Immature natural killer cell (primary cell): ENCODE results near the gene COPZ1. TPM values are rescaled to one million over a fixed set of nuclear protein-coding genes. Genes with fewer than 3 reads are reported as not detected.
"Not testable (repeated sequence)": the region's sequence is repeated elsewhere in the genome, so short reads cannot be mapped to it uniquely, and the experiment has no call there.

Source experiments
- DNase-seq, 3 donors: peaks; one replicate each; pipeline ENCODE4 v3.0.0; 2022; ENCODE audit warnings: mixed read lengths in 1 of 3
- H3K27ac Mint-ChIP-seq, 6 donors: one replicate each; pipeline ENCODE4 v1.8.0; 2020; ENCODE audit warnings: mixed read lengths in 6 of 6, mild to moderate bottlenecking in 5 of 6, inconsistent platforms in 4 of 6, moderate library complexity in 3 of 6
- H3K27me3 Mint-ChIP-seq, 3 donors: one replicate each; pipeline ENCODE4 v1.8.0; 2020 to 2021; ENCODE audit warnings: low read depth in 3 of 3, mild to moderate bottlenecking in 3 of 3, mixed read lengths in 3 of 3, moderate library complexity in 3 of 3, inconsistent platforms in 1 of 3
- H3K36me3 Mint-ChIP-seq, 3 donors: one replicate each; pipeline ENCODE4 v1.8.0; 2020; ENCODE audit warnings: mixed read lengths in 3 of 3, inconsistent platforms in 2 of 3, mild to moderate bottlenecking in 2 of 3
- H3K4me1 Mint-ChIP-seq, 2 donors: one replicate each; pipeline ENCODE4 v1.8.0; 2020; ENCODE audit warnings: inconsistent platforms in 2 of 2, mild to moderate bottlenecking in 2 of 2, mixed read lengths in 2 of 2, moderate library complexity in 1 of 2
- H3K4me3 Mint-ChIP-seq, 5 donors: one replicate each; pipeline ENCODE4 v1.8.0; 2020; ENCODE audit warnings: mild to moderate bottlenecking in 5 of 5, mixed read lengths in 5 of 5, inconsistent platforms in 3 of 5, moderate library complexity in 3 of 5
- H3K9me3 Mint-ChIP-seq, 6 donors: one replicate each; pipeline ENCODE4 v1.8.0; 2020; ENCODE audit warnings: mild to moderate bottlenecking in 6 of 6, mixed read lengths in 6 of 6, inconsistent platforms in 4 of 6, moderate library complexity in 3 of 6
- polyA plus RNA-seq, 3 donors: library from polyadenylated mRNA; unstranded; fragments of 300-500 nt; fragmentation: Illumina TruSeq; gene quantifications; one replicate each; pipeline ENCODE4 v1.2.3, GENCODE V29; 2021

COPZ1 gene
- polyA plus RNA-seq, 3 donors from 2014 or later = 202 to 341 (median 202) TPM

DNA sequence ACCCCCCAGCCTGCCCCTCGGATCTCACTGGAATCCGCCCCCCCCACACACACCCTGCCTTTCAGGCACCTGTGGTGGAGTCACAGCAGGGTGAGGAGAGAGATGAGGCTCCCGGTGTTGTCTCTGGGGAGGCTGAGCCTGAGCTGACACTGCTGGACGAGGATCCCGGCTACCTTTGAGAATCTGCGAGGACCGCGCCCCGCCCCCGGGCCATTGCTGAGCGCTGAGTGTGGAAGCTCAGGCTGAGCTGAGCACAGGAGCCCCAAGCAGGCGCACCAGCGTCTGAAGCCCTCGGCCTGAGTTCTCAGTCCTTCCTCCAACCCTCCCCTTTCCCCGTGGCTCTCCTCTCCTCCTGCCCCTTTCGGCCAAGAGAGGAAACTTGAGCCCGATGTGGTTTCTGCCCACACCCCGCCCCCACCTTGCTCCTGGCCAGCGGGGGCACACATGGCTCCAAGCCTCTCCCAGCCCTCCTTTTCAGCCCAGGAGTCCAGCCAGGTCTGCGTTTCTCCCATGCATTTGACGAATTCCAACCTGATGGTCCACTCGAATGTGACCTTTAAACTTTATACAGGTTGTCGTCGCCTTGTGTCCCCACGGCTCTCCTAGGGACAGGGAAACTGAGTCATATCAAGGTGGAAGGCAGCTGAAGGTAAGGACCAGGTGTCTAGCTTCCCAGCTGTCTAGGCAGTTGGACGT lies 24.1 kb upstream of the COPZ1 start, which contains the start of gene NFE2:
NFE2 (minus strand) TSS at position 284 of the 696 bp plus-strand sequence. CDS start 5,767 bp downstream, outside the sequence.
- no peaks in the 10 kb centered on the region for H3K9me3 Mint-ChIP-seq
- peaks cover 45 to 60% of the 10 kb centered on the region in 2 donors for H3K4me1 Mint-ChIP-seq
- no peak for DNase-seq
- peak within 1 kb of the TSS in 4 of 5 donors; percentile 29 to 61 (median 52) for H3K4me3 Mint-ChIP-seq
- H3K27me3 Mint-ChIP-seq = peaks cover 10 to 19% (median 16%) of the 10 kb centered on the region in 3 donors
- H3K27ac Mint-ChIP-seq = peak within 1 kb of the TSS in 1 of 6 donors; percentile 69
- no peaks in the 10 kb centered on the region for H3K36me3 Mint-ChIP-seq

- Mint-ChIP-seq H3K27ac (peak overlapping the region in 2 of 6 donors; percentile 43 to 69), H3K9me3 (no peaks in the 10 kb centered on the region), H3K4me3 (peak overlapping the region in 2 of 5 donors; percentile 10 to 57), H3K36me3 (no peaks in the 10 kb centered on the region), H3K27me3 (peaks cover 10 to 19% (median 16%) of the 10 kb centered on the region in 3 donors), H3K4me1 (peaks cover 43 to 58% of the 10 kb centered on the region in 2 donors)
- no peak for DNase-seq
Measured at GRCh38 chr12:54301428-54302048, 23.4 kb upstream of the COPZ1 start.

DNA sequence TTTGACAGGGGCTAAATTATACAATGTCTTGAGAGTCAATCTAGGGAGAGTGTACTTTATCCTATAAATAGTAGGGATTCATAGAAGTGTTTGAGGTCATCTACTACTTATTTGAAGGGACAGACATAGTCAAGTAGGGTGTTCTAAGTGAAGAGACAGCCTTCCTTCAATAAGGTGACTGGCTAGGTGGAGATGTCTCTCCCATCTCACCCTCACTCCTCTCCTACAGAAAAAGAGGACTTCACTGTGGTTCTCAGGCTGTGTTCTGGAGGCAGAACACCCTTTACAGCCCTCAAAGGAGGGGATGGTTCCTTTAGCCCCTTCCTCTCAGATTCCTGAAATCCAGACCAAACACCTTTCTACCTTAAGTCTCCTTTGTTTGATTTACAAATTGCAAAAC lies 21.3 kb upstream of the COPZ1 start:
- H3K27me3 Mint-ChIP-seq = peaks cover 10 to 13% (median 13%) of the 10 kb centered on the region in 3 donors
- peak overlapping the region; percentile 60 to 79 (median 75) for H3K4me3 Mint-ChIP-seq
- H3K27ac Mint-ChIP-seq = peak overlapping the region; percentile 25 to 82 (median 74)

DNA sequence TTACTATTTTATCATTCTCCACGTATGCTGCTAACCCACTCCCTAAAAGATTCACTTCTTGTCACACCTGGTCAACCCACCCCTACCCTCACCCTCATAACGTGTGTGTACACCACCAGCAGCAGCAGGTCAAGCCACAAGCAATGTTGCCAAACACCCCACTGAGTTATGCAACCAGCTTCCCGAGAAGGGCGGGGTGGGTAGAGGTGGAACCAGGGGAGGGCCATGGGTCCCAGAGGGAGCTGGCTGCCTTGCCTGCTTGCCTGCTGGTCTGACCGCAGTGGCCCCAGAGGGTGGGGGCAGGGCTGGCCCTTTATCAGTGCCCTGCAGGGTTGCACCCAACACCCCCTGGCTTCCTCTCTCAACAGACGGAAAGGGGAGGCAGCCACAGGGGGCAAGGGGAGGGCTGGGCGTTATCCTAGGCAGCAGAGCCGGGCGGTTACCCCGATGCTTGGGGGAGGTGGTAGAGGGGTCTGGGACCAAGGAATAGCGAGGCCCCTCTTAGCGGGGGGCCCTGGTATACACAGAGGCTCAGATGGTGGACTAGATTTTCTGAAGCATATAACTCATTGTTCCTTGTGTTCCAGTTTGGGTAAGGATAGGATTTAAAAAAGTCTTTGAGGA lies 20.6 kb upstream of the COPZ1 start:
- peak overlapping the region; percentile 3 to 82 (median 79) for H3K27ac Mint-ChIP-seq
- peaks cover 44 to 56% of the 10 kb centered on the region in 2 donors for H3K4me1 Mint-ChIP-seq
- peak overlapping the region; percentile 60 to 79 (median 75) for H3K4me3 Mint-ChIP-seq
- H3K9me3 Mint-ChIP-seq = no peaks in the 10 kb centered on the region
- peak; percentile 57 to 68 (median 66) for DNase-seq
- no peaks in the 10 kb centered on the region for H3K36me3 Mint-ChIP-seq
- peaks cover 7 to 13% (median 8%) of the 10 kb centered on the region in 3 donors for H3K27me3 Mint-ChIP-seq

More for the DNA sequence above, 21.3 kb upstream of the COPZ1 start:
- no peak for DNase-seq
- Mint-ChIP-seq H3K9me3 (no peaks in the 10 kb centered on the region), H3K36me3 (no peaks in the 10 kb centered on the region), H3K4me1 (peaks cover 44 to 56% of the 10 kb centered on the region in 2 donors)

DNA sequence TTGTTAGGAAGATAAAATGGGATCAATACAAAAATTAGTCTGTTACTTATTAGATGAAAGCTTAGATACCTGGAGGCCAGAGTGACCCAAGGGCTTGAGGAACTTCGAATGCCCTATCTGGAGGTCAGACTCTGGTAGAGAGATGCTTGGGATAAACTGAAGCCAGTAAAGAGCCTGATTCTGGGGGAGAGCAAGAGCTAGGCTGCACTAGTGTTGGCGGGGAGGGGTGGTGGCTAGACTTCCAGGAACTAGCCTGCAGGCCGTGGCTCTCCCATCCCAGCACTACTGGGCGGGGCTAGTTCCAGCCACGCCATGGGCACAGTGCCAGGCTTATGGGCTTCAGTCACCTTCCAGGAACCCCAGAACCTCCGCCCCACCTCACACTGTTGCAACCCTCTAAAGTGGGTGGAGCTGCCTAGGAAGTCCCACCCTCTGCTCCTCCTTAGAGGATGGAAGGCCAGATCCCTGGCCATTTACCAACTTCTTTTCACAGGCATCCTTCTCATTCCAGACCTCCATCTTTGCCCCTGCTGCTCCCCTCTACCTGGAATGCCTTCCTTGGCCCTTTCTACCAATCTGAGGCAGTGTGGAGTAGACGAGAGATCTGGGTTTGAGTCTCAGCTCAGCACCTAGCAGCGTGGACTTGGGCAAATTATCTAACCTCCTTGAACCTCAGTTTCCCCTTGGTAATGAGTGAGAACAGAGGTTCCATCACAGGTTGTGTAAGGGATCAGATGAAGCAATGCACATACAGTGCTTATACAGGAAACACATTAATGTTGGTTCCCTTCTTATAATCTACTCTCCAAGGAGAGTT lies 17.8 kb upstream of the COPZ1 start:
- H3K27ac Mint-ChIP-seq = peak overlapping the region in 4 of 6 donors; percentile 1 to 75 (median 32)
- peaks cover 0 to 3% (median 0%) of the 10 kb centered on the region in 3 donors for H3K36me3 Mint-ChIP-seq

GRCh38 chr12:54311051-54311450 lies 13.9 kb upstream of the COPZ1 start:
- H3K27ac Mint-ChIP-seq = no peak overlapping the region
- H3K4me3 Mint-ChIP-seq = no peak overlapping the region
- H3K36me3 Mint-ChIP-seq = peaks cover 0 to 3% (median 0%) of the 10 kb centered on the region in 3 donors
- H3K27me3 Mint-ChIP-seq = peaks cover 2 to 8% (median 7%) of the 10 kb centered on the region in 3 donors
- no peak for DNase-seq
- peaks cover 12% of the 10 kb centered on the region in 2 donors for H3K4me1 Mint-ChIP-seq
- no peaks in the 10 kb centered on the region for H3K9me3 Mint-ChIP-seq

More for the DNA sequence above, 17.8 kb upstream of the COPZ1 start:
- peaks cover 4 to 9% (median 8%) of the 10 kb centered on the region in 3 donors for H3K27me3 Mint-ChIP-seq
- peak overlapping the region in 1 of 5 donors; percentile 14 for H3K4me3 Mint-ChIP-seq
- H3K9me3 Mint-ChIP-seq = no peaks in the 10 kb centered on the region
- no peak for DNase-seq
- H3K4me1 Mint-ChIP-seq = peaks cover 35 to 41% of the 10 kb centered on the region in 2 donors

- not testable (repeated sequence) for DNase-seq, H3K36me3 Mint-ChIP-seq, H3K4me1 Mint-ChIP-seq, H3K4me3 Mint-ChIP-seq, H3K27me3 Mint-ChIP-seq, H3K27ac Mint-ChIP-seq, H3K9me3 Mint-ChIP-seq
Measured at GRCh38 chr12:54312309-54312708, 12.6 kb upstream of the COPZ1 start.

GRCh38 chr12:54321363-54321762 lies 3.6 kb upstream of the COPZ1 start:
- no peaks in the 10 kb centered on the region for H3K9me3 Mint-ChIP-seq
- H3K27me3 Mint-ChIP-seq = peaks cover 5 to 8% (median 6%) of the 10 kb centered on the region in 3 donors
- peaks cover 0 to 3% (median 0%) of the 10 kb centered on the region in 3 donors for H3K36me3 Mint-ChIP-seq
- no peak overlapping the region for H3K27ac Mint-ChIP-seq
- peaks cover 16 to 20% of the 10 kb centered on the region in 2 donors for H3K4me1 Mint-ChIP-seq
- no peak overlapping the region for H3K4me3 Mint-ChIP-seq
- no peak for DNase-seq

GRCh38 chr12:54325442-54326109 lies 645 bp downstream of the COPZ1 start:
- Mint-ChIP-seq H3K4me1 (peaks cover 35 to 55% of the 10 kb centered on the region in 2 donors), H3K27ac (peak overlapping the region; percentile 94 to 100 (median 96)), H3K4me3 (peak overlapping the region; percentile 95 to 100 (median 98))
- not testable (repeated sequence) for H3K9me3 Mint-ChIP-seq, H3K36me3 Mint-ChIP-seq, DNase-seq, H3K27me3 Mint-ChIP-seq

DNA sequence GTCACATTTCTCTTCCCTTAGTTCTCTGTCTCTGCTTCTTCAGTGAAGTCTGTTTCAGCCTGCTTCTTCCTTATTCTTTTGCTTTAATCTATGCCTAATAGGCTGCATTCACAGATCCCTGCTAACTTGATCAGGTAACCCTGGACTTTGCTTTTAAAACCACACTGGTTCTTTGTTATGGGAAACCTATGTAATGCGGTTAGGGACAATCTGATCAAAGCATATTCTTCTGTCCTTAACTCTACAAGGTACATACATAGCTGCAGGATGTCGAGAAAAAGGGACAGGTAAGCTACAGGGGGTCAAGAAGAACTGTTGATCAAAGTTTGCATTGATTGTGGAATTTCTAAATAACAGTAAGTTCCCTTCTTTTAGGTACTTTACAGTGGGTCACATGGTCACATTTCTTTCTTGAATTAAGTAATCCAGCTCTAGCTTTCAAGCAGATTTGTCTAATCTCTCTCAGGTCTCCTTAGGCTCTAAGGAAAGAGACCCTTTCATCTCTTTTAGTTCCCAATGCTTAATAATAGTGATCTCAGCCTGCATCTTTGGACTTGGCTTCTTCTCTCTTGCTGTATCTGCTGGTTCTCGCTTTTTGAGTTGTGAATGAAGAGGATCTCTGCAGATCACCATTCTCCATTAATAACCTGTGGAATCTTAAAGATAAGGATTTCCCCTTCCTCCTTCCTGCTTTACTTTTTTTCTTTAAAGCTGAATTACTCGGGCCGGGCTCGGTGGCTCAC lies 3.8 kb downstream of the COPZ1 start:
- Mint-ChIP-seq H3K36me3 (peaks cover 0 to 3% (median 0%) of the 10 kb centered on the region in 3 donors), H3K4me1 (peaks cover 53 to 74% of the 10 kb centered on the region in 2 donors), H3K27me3 (peaks cover 5 to 8% (median 7%) of the 10 kb centered on the region in 3 donors), H3K9me3 (no peaks in the 10 kb centered on the region), H3K4me3 (peak overlapping the region in 2 of 5 donors; percentile 21 to 29), H3K27ac (peak overlapping the region; percentile 2 to 81 (median 70))
- DNase-seq = no peak

GRCh38 chr12:54329759-54330158 lies 4.8 kb downstream of the COPZ1 start:
- DNase-seq = no peak
- Mint-ChIP-seq H3K27me3 (peaks cover 4 to 7% (median 4%) of the 10 kb centered on the region in 3 donors), H3K9me3 (no peaks in the 10 kb centered on the region), H3K27ac (peak overlapping the region; percentile 35 to 86 (median 75)), H3K36me3 (peaks cover 0 to 3% (median 0%) of the 10 kb centered on the region in 3 donors), H3K4me3 (no peak overlapping the region), H3K4me1 (peaks cover 48 to 68% of the 10 kb centered on the region in 2 donors)

DNA sequence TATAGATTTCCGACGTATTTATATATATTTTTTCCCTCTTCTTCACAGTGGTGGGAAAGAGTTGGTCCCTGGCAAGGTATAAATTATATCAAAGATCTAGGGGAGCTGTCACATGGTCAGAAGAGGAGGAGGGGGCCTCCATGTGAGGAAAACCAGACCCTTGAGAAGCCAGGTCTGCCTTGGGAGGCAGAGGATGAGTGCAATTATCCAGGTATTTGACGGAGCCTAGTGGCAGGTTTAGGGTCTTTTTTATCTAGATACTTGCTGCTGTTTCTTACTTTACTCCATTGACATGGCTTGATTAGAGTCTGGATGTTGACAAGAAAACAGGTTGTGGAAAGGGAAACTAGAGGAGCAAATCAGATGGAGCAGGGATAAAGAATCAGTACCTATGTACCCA lies 5.5 kb downstream of the COPZ1 start:
- peak overlapping the region in 4 of 5 donors; percentile 44 to 59 (median 59) for H3K4me3 Mint-ChIP-seq
- H3K9me3 Mint-ChIP-seq = no peaks in the 10 kb centered on the region
- peaks cover 0 to 2% (median 0%) of the 10 kb centered on the region in 3 donors for H3K27me3 Mint-ChIP-seq
- H3K27ac Mint-ChIP-seq = peak overlapping the region; percentile 81 to 88 (median 87)
- H3K36me3 Mint-ChIP-seq = no peaks in the 10 kb centered on the region
- no peak for DNase-seq
- peaks cover 43 to 61% of the 10 kb centered on the region in 2 donors for H3K4me1 Mint-ChIP-seq
